ENCODE measurements around the gene CNGA1. TPM values are rescaled to one million over a fixed set of nuclear protein-coding genes. Genes with fewer than 3 reads are reported as not detected.

Gene CNGA1
- total and polyA plus RNA-seq, 4 donors, result 3.9 to 41.3 (median 17.1) TPM

DNA sequence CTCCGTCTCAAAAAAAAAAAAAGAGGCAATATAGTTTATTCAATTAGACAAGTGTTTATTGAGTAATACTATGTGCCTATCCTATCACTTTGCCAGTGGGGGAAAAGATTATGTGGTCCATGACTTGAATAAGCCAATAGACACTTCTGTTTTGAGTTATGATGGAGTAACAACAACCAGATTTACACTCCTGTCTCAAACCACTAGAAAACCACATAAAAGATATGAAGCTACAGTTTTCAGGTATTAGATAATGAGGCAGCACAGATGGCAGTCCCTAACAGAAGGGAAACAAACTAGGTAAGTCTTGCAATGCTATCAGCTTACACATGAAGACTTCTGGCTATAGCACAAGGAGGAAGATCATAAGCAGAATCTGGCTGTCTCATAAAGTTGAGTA is 124.6 kb downstream of the CNGA1 start:
- Histone ChIP-seq H3K27me3 (ENCODE audit: control insufficient read depth in 4 of 4, insufficient read depth in 4 of 4, low read length in 3 of 4) (no peaks in the 10 kb centered on the region), H3K4me1 (ENCODE audit: control insufficient read depth in 4 of 4, insufficient read depth in 4 of 4, low read length in 3 of 4) (no peaks in the 10 kb centered on the region), H3K27ac (ENCODE audit: low read depth in 1 of 2, low read length in 2 of 2) (no peak overlapping the region), H3K9ac (ENCODE audit: low read depth in 1 of 2, low read length in 2 of 2) (no peak overlapping the region), H3K9me3 (ENCODE audit: control insufficient read depth in 4 of 4, low read length in 3 of 4) (no peaks in the 10 kb centered on the region), H3K4me3 (ENCODE audit: low read depth in 1 of 3, low read length in 3 of 3) (no peak overlapping the region), H3K36me3 (ENCODE audit: control insufficient read depth in 4 of 4, insufficient read depth in 3 of 4, low read depth in 1 of 4, low read length in 3 of 4) (peaks cover 11 to 45% (median 42%) of the 10 kb centered on the region in 4 donors)
- WGBS, result 100% methylated on average over 1 of the region's 1 CpG
- DNase-seq (ENCODE audit: low spot score), result no peak
- no peak for TF ChIP-seq GABPA (IDR thresholded peaks at IDR 0.05 in 1 of 2, conservative IDR thresholded peaks at IDR 0.05 in 1 of 2)

Other genes with a start within 250 kb of the CNGA1 start
- gene CORIN, start 178.6 kb downstream of the CNGA1 start, total RNA-seq, result under 1 TPM; 0.17 to 0.23 TPM
- gene CORIN, start 178.6 kb downstream of the CNGA1 start, polyA plus RNA-seq, result under 1 TPM; 0.02 to 0.13 TPM
- gene NFXL1, start 102.1 kb downstream of the CNGA1 start, total RNA-seq, result 1 to 10 TPM; 5.5 to 9.9 TPM
- gene NFXL1, start 102.1 kb downstream of the CNGA1 start, polyA plus RNA-seq, result 1 to 10 TPM; 3.9 to 5.4 TPM
- gene NIPAL1, start 91 bp upstream of the CNGA1 start, total RNA-seq, result 10 to 100 TPM in 1 of 2 donors, 1 to 10 TPM in 1; 7.9 to 10.7 TPM
- gene NIPAL1, start 91 bp upstream of the CNGA1 start, polyA plus RNA-seq, result 1 to 10 TPM; 2.5 to 4.3 TPM
- gene TXK, start 117.6 kb upstream of the CNGA1 start, total RNA-seq, result 1 to 10 TPM; 1.2 to 4.9 TPM
- 1 to 10 TPM in 1 of 2 donors, under 1 TPM in 1; 0.43 to 1.5 TPM for gene TXK, start 117.6 kb upstream of the CNGA1 start, polyA plus RNA-seq

Data from liver (tissue), 9 donors.